ENCODE measurements around the gene INAVA. TPM values are rescaled to one million over a fixed set of nuclear protein-coding genes. Genes with fewer than 3 reads are reported as not detected.

Gene INAVA
- total and polyA plus RNA-seq, 2 of the 13 experiments (the other 11 are each of a cell fraction or from before 2014, with no cell fraction given) = 6.0 to 13.5 TPM

GRCh38 chr1:200883118-200883517 lies 11.6 kb upstream of the INAVA start:
- in situ Hi-C loops (cut with HindIII; ENCODE audit: extremely low pct_ligation_motif_present, low pct_unique_long_range_greater_than_20kb) = no loop called here
- POLR2A ChIA-PET = interaction anchor here (1.4 kb wide), 1 partner anchor 9 kb away, joined by 3 read pairs; no protein-coding TSS in a partner anchor
- 92% methylated on average over 3 of the region's 3 CpGs for WGBS (ENCODE audit: low lambda C conversion rate)

GRCh38 chr1:200885623-200886402 lies 8.9 kb upstream of the INAVA start:
- H3K79me2 ChIP-seq (ENCODE audit: insufficient read depth, low read length) = no peaks in the 10 kb centered on the region
- H3K4me2 ChIP-seq (ENCODE audit: low read depth, low read length) = no peak overlapping the region
- 84% methylated on average over 6 of the region's 6 CpGs for WGBS (ENCODE audit: low lambda C conversion rate)
- H3K4me1 ChIP-seq (ENCODE audit: insufficient read depth, low read length) = peaks cover 46% of the 10 kb centered on the region
- BruUV-seq (replicated peaks) = no TSS peak
- no peaks in the 10 kb centered on the region for H3K9me3 ChIP-seq (ENCODE audit: low read length)
- H3K27me3 ChIP-seq (ENCODE audit: control insufficient read depth in 1 of 2, insufficient read depth in 2 of 2, low read length in 2 of 2) = no peaks in the 10 kb centered on the region
- no peaks in the 10 kb centered on the region for H4K20me1 ChIP-seq (ENCODE audit: insufficient read depth, low read length)
- ChIA-PET POLR2A (no interaction called here), CTCF (ENCODE audit: low intra/inter-chr PET ratio, low total read pairs) (no interaction called here)
- no peak overlapping the region for H2AFZ ChIP-seq (ENCODE audit: low read length)
- no peak for TF ChIP-seq TFAP4 (IDR thresholded peaks at IDR 0.05; ENCODE audit: borderline replicate concordance, low read depth)
- peak; percentile 85 for TF ChIP-seq ZNF629 (CRISPR knock-in tag; conservative IDR thresholded peaks at IDR 0.05)
- TF ChIP-seq DR1 (CRISPR knock-in tag; IDR thresholded peaks at IDR 0.05) = no peak
- DNase-seq (ENCODE audit: low spot score) (no peak), ATAC-seq (no peak), FAIRE-seq (no peak)
- no peak overlapping the region for H3K27ac ChIP-seq (ENCODE audit: extremely low read length, insufficient read depth, low read length)
- no peak overlapping the region for H3K4me3 ChIP-seq (replicated peaks in 1 of 3; ENCODE audit: insufficient read depth in 1 of 3, low read depth in 2 of 3, low read length in 3 of 3)
- in situ Hi-C loops (cut with HindIII; ENCODE audit: extremely low pct_ligation_motif_present, low pct_unique_long_range_greater_than_20kb) (no loop called here), intact Hi-C loops (cut with micrococcal nuclease; ENCODE audit: unreplicated experiment) (no loop called here)
- no peaks in the 10 kb centered on the region for H3K36me3 ChIP-seq (replicated peaks in 1 of 2; ENCODE audit: control insufficient read depth in 1 of 2, insufficient read depth in 2 of 2, low read length in 2 of 2)
- H3K9ac ChIP-seq (ENCODE audit: insufficient read depth, low read depth, low read length) = no peak overlapping the region

More at GRCh38 chr1:200883118-200883517, 11.6 kb upstream of the INAVA start:
- H3K36me3 ChIP-seq (replicated peaks in 1 of 2; ENCODE audit: control insufficient read depth in 1 of 2, insufficient read depth in 2 of 2, low read length in 2 of 2) = no peaks in the 10 kb centered on the region
- no peak overlapping the region for H2AFZ ChIP-seq (ENCODE audit: low read length)
- TF ChIP-seq ZBTB1 (CRISPR knock-in tag; IDR thresholded peaks at IDR 0.05; ENCODE audit: borderline replicate concordance) = no peak
- H3K79me2 ChIP-seq (ENCODE audit: insufficient read depth, low read length) = no peaks in the 10 kb centered on the region
- FAIRE-seq (no peak), DNase-seq (ENCODE audit: low spot score) (no peak), ATAC-seq (no peak)
- H3K4me2 ChIP-seq (ENCODE audit: low read depth, low read length) = no peak overlapping the region
- intact Hi-C loops (cut with micrococcal nuclease; ENCODE audit: unreplicated experiment) = no loop called here
- no TSS peak for BruUV-seq (replicated peaks)
- peaks cover 19% of the 10 kb centered on the region for H3K4me1 ChIP-seq (ENCODE audit: insufficient read depth, low read length)
- no peak overlapping the region for H3K9ac ChIP-seq (ENCODE audit: insufficient read depth, low read depth, low read length)
- no peaks in the 10 kb centered on the region for H4K20me1 ChIP-seq (ENCODE audit: insufficient read depth, low read length)
- no peaks in the 10 kb centered on the region for H3K27me3 ChIP-seq (ENCODE audit: control insufficient read depth in 1 of 2, insufficient read depth in 2 of 2, low read length in 2 of 2)
- no peak overlapping the region for H3K27ac ChIP-seq (ENCODE audit: extremely low read length, insufficient read depth, low read length)
- H3K4me3 ChIP-seq (replicated peaks in 1 of 3; ENCODE audit: insufficient read depth in 1 of 3, low read depth in 2 of 3, low read length in 3 of 3) = no peak overlapping the region
- CTCF ChIA-PET (ENCODE audit: low intra/inter-chr PET ratio, low total read pairs) = no interaction called here
- H3K9me3 ChIP-seq (ENCODE audit: low read length) = no peaks in the 10 kb centered on the region
